ENCODE data around the gene KLF13.

KLF13 gene

GRCh38 chr15:31307270-31308184 is 19.1 kb upstream of the KLF13 start:
- H3K4me1 ChIP-seq (ENCODE audit: control insufficient read depth, insufficient read depth, low read length), result no peaks in the 10 kb centered on the region
- H3K9me3 ChIP-seq (ENCODE audit: control insufficient read depth in 2 of 2, low read length in 2 of 2), result no peaks in the 10 kb centered on the region
- H3K27me3 ChIP-seq (ENCODE audit: control insufficient read depth in 1 of 2, insufficient read depth in 2 of 2, low read length in 2 of 2), result no peaks in the 10 kb centered on the region
- H3K9ac ChIP-seq (ENCODE audit: low read length in 2 of 2), result no peak overlapping the region
- H3K36me3 ChIP-seq (ENCODE audit: control insufficient read depth in 2 of 2, insufficient read depth in 2 of 2, low read length in 2 of 2), result no peaks in the 10 kb centered on the region
- no peak overlapping the region for H3K4me3 ChIP-seq (ENCODE audit: low read length in 2 of 2)
- H3K27ac ChIP-seq (ENCODE audit: low read length), result no peak overlapping the region

- Histone ChIP-seq H3K4me3 (ENCODE audit: low read length in 2 of 2) (no peak overlapping the region), H3K27me3 (ENCODE audit: control insufficient read depth in 1 of 2, insufficient read depth in 2 of 2, low read length in 2 of 2) (no peaks in the 10 kb centered on the region), H3K9me3 (ENCODE audit: control insufficient read depth in 2 of 2, low read length in 2 of 2) (no peaks in the 10 kb centered on the region), H3K4me1 (ENCODE audit: control insufficient read depth, insufficient read depth, low read length) (no peaks in the 10 kb centered on the region), H3K27ac (ENCODE audit: low read length) (no peak overlapping the region), H3K9ac (ENCODE audit: low read length in 2 of 2) (no peak overlapping the region), H3K36me3 (ENCODE audit: control insufficient read depth in 2 of 2, insufficient read depth in 2 of 2, low read length in 2 of 2) (no peaks in the 10 kb centered on the region)
Observed at GRCh38 chr15:31308185-31308639, 18.4 kb upstream of the KLF13 start.

- Histone ChIP-seq H3K36me3 (ENCODE audit: control insufficient read depth in 2 of 2, insufficient read depth in 2 of 2, low read length in 2 of 2) (no peaks in the 10 kb centered on the region), H3K4me1 (ENCODE audit: control insufficient read depth, insufficient read depth, low read length) (no peaks in the 10 kb centered on the region), H3K9ac (ENCODE audit: low read length in 2 of 2) (no peak overlapping the region), H3K27ac (ENCODE audit: low read length) (no peak overlapping the region), H3K9me3 (ENCODE audit: control insufficient read depth in 2 of 2, low read length in 2 of 2) (peaks cover 4 to 5% of the 10 kb centered on the region in 2 donors), H3K4me3 (ENCODE audit: low read length in 2 of 2) (no peak overlapping the region), H3K27me3 (ENCODE audit: control insufficient read depth in 1 of 2, insufficient read depth in 2 of 2, low read length in 2 of 2) (peaks cover 0 to 2% of the 10 kb centered on the region in 2 donors)
Observed at GRCh38 chr15:31309893-31310606, 16.6 kb upstream of the KLF13 start.

GRCh38 chr15:31311735-31312619 is 14.7 kb upstream of the KLF13 start:
- Histone ChIP-seq H3K9me3 (ENCODE audit: control insufficient read depth in 2 of 2, low read length in 2 of 2) (peaks cover 4 to 5% of the 10 kb centered on the region in 2 donors), H3K27ac (ENCODE audit: low read length) (no peak overlapping the region), H3K9ac (ENCODE audit: low read length in 2 of 2) (no peak overlapping the region), H3K36me3 (ENCODE audit: control insufficient read depth in 2 of 2, insufficient read depth in 2 of 2, low read length in 2 of 2) (no peaks in the 10 kb centered on the region), H3K4me1 (ENCODE audit: control insufficient read depth, insufficient read depth, low read length) (no peaks in the 10 kb centered on the region), H3K27me3 (ENCODE audit: control insufficient read depth in 1 of 2, insufficient read depth in 2 of 2, low read length in 2 of 2) (peaks cover 0 to 2% of the 10 kb centered on the region in 2 donors), H3K4me3 (ENCODE audit: low read length in 2 of 2) (no peak overlapping the region)

- Histone ChIP-seq H3K27me3 (ENCODE audit: control insufficient read depth in 1 of 2, insufficient read depth in 2 of 2, low read length in 2 of 2) (peaks cover 0 to 2% of the 10 kb centered on the region in 2 donors), H3K27ac (ENCODE audit: low read length) (no peak overlapping the region), H3K9ac (ENCODE audit: low read length in 2 of 2) (no peak overlapping the region), H3K36me3 (ENCODE audit: control insufficient read depth in 2 of 2, insufficient read depth in 2 of 2, low read length in 2 of 2) (no peaks in the 10 kb centered on the region), H3K4me1 (ENCODE audit: control insufficient read depth, insufficient read depth, low read length) (no peaks in the 10 kb centered on the region), H3K9me3 (ENCODE audit: control insufficient read depth in 2 of 2, low read length in 2 of 2) (peaks cover 4 to 5% of the 10 kb centered on the region in 2 donors), H3K4me3 (ENCODE audit: low read length in 2 of 2) (no peak overlapping the region)
Observed at GRCh38 chr15:31313223-31313622, 13.4 kb upstream of the KLF13 start.

GRCh38 chr15:31314380-31314779 is 12.3 kb upstream of the KLF13 start:
- H3K9ac ChIP-seq (ENCODE audit: low read length in 2 of 2), result no peak overlapping the region
- peaks cover 0 to 2% of the 10 kb centered on the region in 2 donors for H3K27me3 ChIP-seq (ENCODE audit: control insufficient read depth in 1 of 2, insufficient read depth in 2 of 2, low read length in 2 of 2)
- H3K4me3 ChIP-seq (ENCODE audit: low read length in 2 of 2), result no peak overlapping the region
- H3K4me1 ChIP-seq (ENCODE audit: control insufficient read depth, insufficient read depth, low read length), result no peaks in the 10 kb centered on the region
- no peaks in the 10 kb centered on the region for H3K36me3 ChIP-seq (ENCODE audit: control insufficient read depth in 2 of 2, insufficient read depth in 2 of 2, low read length in 2 of 2)
- no peak overlapping the region for H3K27ac ChIP-seq (ENCODE audit: low read length)
- H3K9me3 ChIP-seq (ENCODE audit: control insufficient read depth in 2 of 2, low read length in 2 of 2), result peaks cover 4 to 5% of the 10 kb centered on the region in 2 donors

GRCh38 chr15:31316135-31316795 is 10.4 kb upstream of the KLF13 start:
- Histone ChIP-seq H3K4me3 (ENCODE audit: low read length in 2 of 2) (no peak overlapping the region), H3K4me1 (ENCODE audit: control insufficient read depth, insufficient read depth, low read length) (no peaks in the 10 kb centered on the region), H3K9ac (ENCODE audit: low read length in 2 of 2) (no peak overlapping the region), H3K9me3 (ENCODE audit: control insufficient read depth in 2 of 2, low read length in 2 of 2) (peaks cover 4 to 7% of the 10 kb centered on the region in 2 donors), H3K27me3 (ENCODE audit: control insufficient read depth in 1 of 2, insufficient read depth in 2 of 2, low read length in 2 of 2) (peaks cover 0 to 2% of the 10 kb centered on the region in 2 donors), H3K27ac (ENCODE audit: low read length) (no peak overlapping the region), H3K36me3 (ENCODE audit: control insufficient read depth in 2 of 2, insufficient read depth in 2 of 2, low read length in 2 of 2) (no peaks in the 10 kb centered on the region)

GRCh38 chr15:31317017-31317416 is 9.6 kb upstream of the KLF13 start:
- no peaks in the 10 kb centered on the region for H3K36me3 ChIP-seq (ENCODE audit: control insufficient read depth in 2 of 2, insufficient read depth in 2 of 2, low read length in 2 of 2)
- no peak overlapping the region for H3K27ac ChIP-seq (ENCODE audit: low read length)
- no peaks in the 10 kb centered on the region for H3K4me1 ChIP-seq (ENCODE audit: control insufficient read depth, insufficient read depth, low read length)
- peaks cover 4 to 9% of the 10 kb centered on the region in 2 donors for H3K9me3 ChIP-seq (ENCODE audit: control insufficient read depth in 2 of 2, low read length in 2 of 2)
- no peak overlapping the region for H3K4me3 ChIP-seq (ENCODE audit: low read length in 2 of 2)
- H3K9ac ChIP-seq (ENCODE audit: low read length in 2 of 2), result no peak overlapping the region
- H3K27me3 ChIP-seq (ENCODE audit: control insufficient read depth in 1 of 2, insufficient read depth in 2 of 2, low read length in 2 of 2), result peaks cover 0 to 2% of the 10 kb centered on the region in 2 donors

GRCh38 chr15:31317421-31318327 is 9.0 kb upstream of the KLF13 start:
- Histone ChIP-seq H3K9me3 (ENCODE audit: control insufficient read depth in 2 of 2, low read length in 2 of 2) (peaks cover 4 to 9% of the 10 kb centered on the region in 2 donors), H3K4me1 (ENCODE audit: control insufficient read depth, insufficient read depth, low read length) (no peaks in the 10 kb centered on the region), H3K9ac (ENCODE audit: low read length in 2 of 2) (no peak overlapping the region), H3K4me3 (ENCODE audit: low read length in 2 of 2) (no peak overlapping the region), H3K27me3 (ENCODE audit: control insufficient read depth in 1 of 2, insufficient read depth in 2 of 2, low read length in 2 of 2) (peaks cover 0 to 2% of the 10 kb centered on the region in 2 donors), H3K27ac (ENCODE audit: low read length) (no peak overlapping the region), H3K36me3 (ENCODE audit: control insufficient read depth in 2 of 2, insufficient read depth in 2 of 2, low read length in 2 of 2) (no peaks in the 10 kb centered on the region)

All from stomach smooth muscle (tissue), 2 donors.